Esophagus (tissue), 2 donors: ENCODE measurements around the gene SPRED2. TPM values are rescaled to one million over a fixed set of nuclear protein-coding genes. Genes with fewer than 3 reads are reported as not detected.

Source experiments
- H3K27ac ChIP-seq, 2 donors: one replicate each; pipeline ENCODE4 v1.5.1; 2013; ENCODE audit warnings: low read depth in 2 of 2, mild to moderate bottlenecking in 2 of 2, inconsistent platforms in 1 of 2, low read length in 1 of 2, moderate library complexity in 1 of 2
- H3K27me3 ChIP-seq, 2 donors: one replicate each; pipeline ENCODE4 v1.6.1; 2013; ENCODE audit warnings: low read length in 2 of 2, control low read depth in 1 of 2, mild to moderate bottlenecking in 1 of 2; ENCODE audit not compliant: insufficient read depth in 2 of 2, control insufficient read depth in 1 of 2
- H3K36me3 ChIP-seq, 2 donors: one replicate each; pipeline ENCODE4 v1.6.1; 2013; ENCODE audit warnings: low read length in 1 of 2; ENCODE audit not compliant: control insufficient read depth in 2 of 2, insufficient read depth in 2 of 2
- H3K4me1 ChIP-seq, 2 donors: one replicate each; pipeline ENCODE4 v1.6.1; 2013; ENCODE audit warnings: low read length in 1 of 2; ENCODE audit not compliant: control insufficient read depth in 2 of 2, insufficient read depth in 2 of 2
- H3K4me3 ChIP-seq, 2 donors: one replicate each; pipeline ENCODE4 v1.5.1; 2013; ENCODE audit warnings: low read length in 2 of 2, mild to moderate bottlenecking in 2 of 2, low read depth in 1 of 2, moderate library complexity in 1 of 2
- H3K9me3 ChIP-seq, 2 donors: one replicate each; pipeline ENCODE4 v1.6.1; 2013; ENCODE audit warnings: mild to moderate bottlenecking in 2 of 2, low read depth in 1 of 2, low read length in 1 of 2, moderate library complexity in 1 of 2; ENCODE audit not compliant: control insufficient read depth in 2 of 2, insufficient read depth in 1 of 2
- WGBS, 2 donors: extraction: QIAGEN DNeasy Blood & Tissue Kit; methylation state at CpG; one replicate each; pipeline ENCODE4 v1.1.7; 2013; 5-methylcytosine and 5-hydroxymethylcytosine counted together
- polyA plus RNA-seq, 2 donors: library from polyadenylated mRNA; stranded (reverse); fragments of 200-250 nt; gene quantifications; one replicate each; pipeline ENCODE4 v1.2.3, GENCODE V29; 2013
- donor health status: healthy with polysubstance abuse.
- donor health status: Bipolar disorder and iron deficiency.

SPRED2 gene
- polyA plus RNA-seq, 2 donors, result 6.4 to 7.6 TPM

DNA sequence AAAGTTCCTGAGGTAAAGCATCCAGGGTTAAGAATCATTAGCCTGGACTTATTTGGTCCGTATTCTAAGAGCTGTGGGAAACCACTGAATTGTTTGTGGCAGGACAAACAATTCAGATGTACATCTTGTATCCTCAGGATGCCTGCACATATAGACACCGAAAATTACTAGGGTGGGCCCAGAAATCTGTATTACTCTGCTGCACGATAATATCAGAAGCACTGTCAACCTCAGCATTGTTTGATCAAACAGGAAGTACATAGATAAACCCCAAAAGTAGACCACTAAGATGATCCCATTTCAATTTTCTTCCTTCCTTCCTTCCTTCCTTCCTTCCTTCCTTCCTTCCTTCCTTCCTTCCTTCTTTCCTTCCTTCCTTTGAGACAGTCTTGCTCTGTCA is 34.2 kb upstream of the SPRED2 start:
- H3K4me1 ChIP-seq, result no peaks in the 10 kb centered on the region
- WGBS, 2 donors, result 89 to 94% methylated on average over 3 of the region's 3 CpGs
- H3K36me3 ChIP-seq, result no peaks in the 10 kb centered on the region
- no peaks in the 10 kb centered on the region for H3K9me3 ChIP-seq
- no peak overlapping the region for H3K4me3 ChIP-seq
- no peak overlapping the region for H3K27ac ChIP-seq
- H3K27me3 ChIP-seq, result peaks cover 0 to 4% of the 10 kb centered on the region in 2 donors

DNA sequence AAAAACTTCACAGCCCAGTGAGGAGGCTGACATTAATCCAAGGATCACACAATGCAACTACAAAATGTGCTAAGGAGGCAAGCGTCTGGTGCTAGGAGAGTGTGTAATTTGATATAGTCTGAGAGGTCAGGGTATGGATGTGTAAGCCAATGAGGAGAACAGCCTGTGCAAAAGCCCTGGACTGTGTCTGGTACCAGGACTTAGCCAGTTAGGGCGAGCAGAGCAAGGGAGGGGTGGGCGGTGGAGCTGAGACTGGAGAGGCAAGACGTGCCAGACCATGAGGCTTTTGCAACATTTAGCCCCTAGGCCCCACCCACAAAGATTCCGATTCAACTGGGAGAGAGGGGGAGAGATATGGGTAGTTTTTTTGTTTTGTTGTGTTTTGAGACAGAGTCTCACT is 33.5 kb upstream of the SPRED2 start:
- Histone ChIP-seq H3K27ac (no peak overlapping the region), H3K27me3 (peaks cover 0 to 4% of the 10 kb centered on the region in 2 donors)

DNA sequence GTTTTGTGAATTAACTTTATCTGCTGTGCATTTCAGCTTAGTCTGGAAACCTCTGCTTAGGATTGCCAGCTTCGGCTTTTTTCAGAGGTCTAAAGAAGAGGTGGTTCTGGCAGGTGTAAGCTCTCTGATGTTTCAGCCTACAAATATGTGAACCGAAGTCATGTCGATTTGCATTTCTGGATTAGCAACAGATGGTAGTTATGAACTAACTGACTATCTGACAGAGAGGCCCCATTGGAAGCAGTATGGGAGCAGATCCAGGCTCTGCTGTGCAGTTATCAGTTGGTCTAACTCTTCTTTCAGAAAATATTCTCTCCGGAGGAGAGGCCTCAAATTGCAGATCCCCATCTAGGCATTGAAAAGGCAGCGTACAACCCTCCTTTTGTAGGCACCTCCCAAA is 32.7 kb upstream of the SPRED2 start:
- 40 to 56% methylated on average over 5 of the region's 5 CpGs for WGBS, 2 donors
- H3K27ac ChIP-seq, result no peak overlapping the region
- no peak overlapping the region for H3K4me3 ChIP-seq
- no peaks in the 10 kb centered on the region for H3K4me1 ChIP-seq
- no peaks in the 10 kb centered on the region for H3K36me3 ChIP-seq
- no peaks in the 10 kb centered on the region for H3K9me3 ChIP-seq
- peaks cover 0 to 4% of the 10 kb centered on the region in 2 donors for H3K27me3 ChIP-seq

More for the DNA sequence above, 33.5 kb upstream of the SPRED2 start:
- no peak overlapping the region for H3K4me3 ChIP-seq
- no peaks in the 10 kb centered on the region for H3K9me3 ChIP-seq
- 60 to 69% methylated on average over 5 of the region's 5 CpGs for WGBS, 2 donors
- no peaks in the 10 kb centered on the region for H3K36me3 ChIP-seq
- H3K4me1 ChIP-seq, result no peaks in the 10 kb centered on the region

DNA sequence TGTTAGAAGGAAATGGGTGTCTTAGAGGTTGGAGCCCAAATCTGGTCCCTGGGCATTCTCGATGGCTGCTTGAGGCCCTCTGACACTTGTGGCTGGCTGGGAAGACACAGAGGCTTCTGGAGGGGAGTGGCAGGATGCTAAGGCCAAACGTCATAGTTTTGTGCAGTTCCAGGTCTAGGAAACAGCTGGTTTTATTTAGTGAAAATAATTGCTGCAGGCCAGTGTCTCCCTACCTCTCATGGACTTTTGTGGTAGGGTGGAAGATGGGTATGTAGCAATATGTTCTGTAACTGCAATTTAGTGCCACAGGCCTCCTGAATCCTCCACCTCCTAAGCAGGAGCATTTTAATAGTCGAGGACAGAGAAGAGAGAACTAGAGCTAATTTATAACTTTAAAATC is 32.2 kb upstream of the SPRED2 start:
- WGBS, 2 donors, result 35 to 45% methylated on average over 3 of the region's 3 CpGs
- no peaks in the 10 kb centered on the region for H3K36me3 ChIP-seq
- no peak overlapping the region for H3K27ac ChIP-seq
- H3K4me1 ChIP-seq, result no peaks in the 10 kb centered on the region
- H3K9me3 ChIP-seq, result no peaks in the 10 kb centered on the region
- no peak overlapping the region for H3K4me3 ChIP-seq
- peaks cover 0 to 4% of the 10 kb centered on the region in 2 donors for H3K27me3 ChIP-seq

GRCh38 chr2:65458999-65459398 is 26.6 kb upstream of the SPRED2 start:
- Histone ChIP-seq H3K36me3 (no peaks in the 10 kb centered on the region), H3K27me3 (peaks cover 0 to 4% of the 10 kb centered on the region in 2 donors), H3K27ac (no peak overlapping the region), H3K4me3 (no peak overlapping the region), H3K9me3 (no peaks in the 10 kb centered on the region), H3K4me1 (no peaks in the 10 kb centered on the region)
- 73 to 80% methylated on average over 3 of the region's 3 CpGs for WGBS, 2 donors

- 61 to 62% methylated on average over 2 of the region's 2 CpGs for WGBS, 2 donors
- H3K36me3 ChIP-seq, result no peaks in the 10 kb centered on the region
- H3K4me1 ChIP-seq, result no peaks in the 10 kb centered on the region
- no peak overlapping the region for H3K27ac ChIP-seq
- H3K9me3 ChIP-seq, result no peaks in the 10 kb centered on the region
- no peak overlapping the region for H3K4me3 ChIP-seq
- no peaks in the 10 kb centered on the region for H3K27me3 ChIP-seq
Observed at GRCh38 chr2:65456886-65457285, 24.5 kb upstream of the SPRED2 start.

GRCh38 chr2:65456064-65456463 is 23.7 kb upstream of the SPRED2 start:
- Histone ChIP-seq H3K4me3 (no peak overlapping the region), H3K9me3 (no peaks in the 10 kb centered on the region), H3K27me3 (no peaks in the 10 kb centered on the region), H3K36me3 (no peaks in the 10 kb centered on the region), H3K27ac (no peak overlapping the region), H3K4me1 (no peaks in the 10 kb centered on the region)

DNA sequence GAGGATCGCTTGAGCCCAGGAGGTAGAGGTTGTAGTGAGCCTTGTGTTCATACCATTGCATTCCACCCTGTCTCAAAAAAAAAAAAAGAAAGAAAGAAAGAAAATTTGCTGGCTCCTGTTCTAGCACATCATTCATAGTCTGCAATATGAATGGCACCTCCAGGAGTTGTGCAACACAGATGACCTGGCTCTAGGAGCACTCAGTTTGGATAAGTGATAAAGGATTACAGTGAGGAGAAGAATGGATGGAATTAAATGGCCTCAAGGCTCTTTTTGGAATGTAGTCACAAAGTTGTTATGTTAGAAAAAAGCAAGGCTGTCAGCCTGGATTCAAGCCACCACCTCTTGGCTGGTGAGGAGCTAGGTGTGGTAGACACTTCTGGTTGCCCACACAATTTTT is 21.5 kb upstream of the SPRED2 start:
- H3K4me1 ChIP-seq, result no peaks in the 10 kb centered on the region
- H3K36me3 ChIP-seq, result no peaks in the 10 kb centered on the region
- no peaks in the 10 kb centered on the region for H3K9me3 ChIP-seq
- 50 to 84% methylated on average over 1 of the region's 1 CpG for WGBS, 2 donors
- H3K27ac ChIP-seq, result no peak overlapping the region
- H3K4me3 ChIP-seq, result no peak overlapping the region
- no peaks in the 10 kb centered on the region for H3K27me3 ChIP-seq

- no peaks in the 10 kb centered on the region for H3K4me1 ChIP-seq
Observed at GRCh38 chr2:65452150-65452895, 19.9 kb upstream of the SPRED2 start.

GRCh38 chr2:65450810-65451209 is 18.4 kb upstream of the SPRED2 start:
- no peaks in the 10 kb centered on the region for H3K36me3 ChIP-seq
- no peaks in the 10 kb centered on the region for H3K4me1 ChIP-seq
- no peak overlapping the region for H3K27ac ChIP-seq
- no peak overlapping the region for H3K4me3 ChIP-seq
- no peaks in the 10 kb centered on the region for H3K9me3 ChIP-seq
- H3K27me3 ChIP-seq, result no peaks in the 10 kb centered on the region
- WGBS, 2 donors, result 41 to 58% methylated on average over 1 of the region's 1 CpG

More at GRCh38 chr2:65452150-65452895, 19.9 kb upstream of the SPRED2 start:
- WGBS, 2 donors, result 72% methylated on average over 5 of the region's 5 CpGs
- Histone ChIP-seq H3K4me3 (no peak overlapping the region), H3K9me3 (no peaks in the 10 kb centered on the region), H3K36me3 (no peaks in the 10 kb centered on the region), H3K27ac (no peak overlapping the region), H3K27me3 (no peaks in the 10 kb centered on the region)
